ENCODE measurements around the gene USH1C.
A peak's percentile ranks its signal among the peaks of the same experiment; 100 is the strongest.

Gene USH1C

DNA sequence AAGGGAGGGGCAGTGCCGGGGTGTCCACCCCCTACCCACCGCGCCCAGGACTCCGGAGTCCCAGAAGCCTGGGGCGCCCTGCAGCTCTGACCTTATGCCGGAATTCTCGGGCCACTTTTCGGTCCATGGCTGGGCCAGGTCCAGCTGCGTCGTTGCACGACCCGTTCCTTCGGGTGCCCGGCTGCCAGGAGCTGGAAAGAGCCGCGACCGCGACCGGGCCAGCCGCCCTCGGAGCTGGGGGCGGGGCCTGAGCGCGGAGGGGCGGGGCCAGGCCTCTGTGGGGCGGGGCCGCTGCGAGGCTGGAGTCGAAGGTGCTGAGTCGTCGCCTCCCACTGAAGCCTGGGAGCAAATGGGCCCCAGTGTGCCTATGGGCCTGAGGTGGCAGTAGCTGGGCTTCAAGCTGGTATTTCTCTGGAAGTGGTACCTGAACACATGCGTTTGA is at the start of gene USH1C:
TSS of gene USH1C (minus strand) at position 236 of the 442 bp plus-strand sequence. CDS start at position 127, 109 bp downstream.
- ATAC-seq, result peak; percentile 52
- peak; percentile 41 for DNase-seq

DNA sequence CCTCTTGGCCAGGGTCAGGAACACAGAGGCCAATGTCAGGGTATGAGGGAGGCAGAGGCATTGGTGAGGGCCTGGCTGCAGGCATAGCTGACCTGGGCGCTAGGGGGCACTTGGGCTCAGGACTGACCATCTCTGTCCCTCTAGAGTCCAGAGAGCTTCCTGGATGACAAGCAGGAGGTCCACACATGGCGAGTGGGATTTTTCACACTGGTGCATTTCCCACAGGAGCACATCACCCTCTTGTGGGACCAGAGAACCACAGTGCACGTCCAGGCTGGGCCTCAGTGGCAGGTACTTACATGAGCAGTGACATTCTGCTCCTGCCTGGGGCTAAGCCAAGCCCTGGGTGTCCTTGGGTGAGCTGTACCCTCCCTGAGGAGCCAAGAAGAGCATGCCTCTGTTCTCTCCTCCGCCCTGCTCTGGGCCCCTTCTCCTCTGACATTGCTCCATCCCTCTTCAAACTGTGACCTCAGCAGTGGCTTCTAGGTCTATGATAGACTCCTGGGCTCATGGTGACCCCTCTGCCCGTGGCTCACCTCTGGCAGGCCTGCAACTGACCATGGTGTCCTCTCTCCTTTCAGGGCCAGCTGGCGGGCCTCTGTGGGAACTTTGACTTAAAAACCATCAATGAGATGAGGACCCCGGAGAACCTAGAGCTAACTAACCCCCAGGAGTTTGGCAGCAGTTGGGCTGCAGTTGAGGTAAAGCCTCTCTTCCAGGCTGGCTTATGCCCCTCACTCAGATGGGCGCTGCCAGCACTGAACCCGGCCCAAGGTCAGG is 49.4 kb upstream of the USH1C start:
- ATAC-seq, result no peak
- no peak for DNase-seq

DNA sequence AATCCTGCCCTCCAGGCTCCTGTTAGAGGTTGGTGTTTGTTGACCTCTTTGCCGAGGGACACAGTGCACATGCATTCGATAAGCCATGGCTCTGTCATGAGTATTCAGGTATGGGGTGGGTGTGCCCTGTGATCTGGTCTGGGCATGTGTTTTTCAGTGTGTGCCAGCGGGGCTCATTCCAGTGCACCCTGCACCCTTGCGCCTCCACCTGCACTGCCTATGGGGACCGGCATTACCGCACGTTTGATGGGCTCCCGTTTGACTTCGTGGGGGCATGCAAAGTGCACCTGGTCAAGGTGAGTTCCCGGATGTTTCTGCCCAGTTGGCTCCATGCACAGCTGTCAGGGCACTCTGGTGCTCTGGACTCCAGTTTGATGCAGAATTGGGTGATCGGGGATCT is 47.1 kb upstream of the USH1C start:
- DNase-seq, result no peak
- ATAC-seq, result no peak

DNA sequence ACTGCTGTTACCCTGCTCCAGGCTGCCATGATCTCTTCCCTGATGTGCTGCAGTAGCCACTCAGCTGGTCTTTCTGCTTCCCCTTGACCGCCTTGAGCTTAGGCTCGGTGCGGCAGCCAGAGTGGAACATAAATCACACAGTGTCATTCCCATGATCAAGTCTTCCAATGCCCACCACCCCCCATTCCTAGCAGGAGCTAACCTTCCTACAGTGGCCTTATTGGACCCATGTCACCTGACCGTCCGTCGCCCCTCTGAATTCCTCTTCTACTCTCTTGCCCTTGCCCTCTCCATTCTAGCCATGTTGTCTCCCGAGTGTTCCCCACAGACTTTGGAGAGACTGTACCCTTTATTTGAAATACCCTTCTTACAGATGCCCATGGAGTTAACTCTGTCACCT is 46.2 kb upstream of the USH1C start:
- no peak for ATAC-seq
- DNase-seq, result no peak

DNA sequence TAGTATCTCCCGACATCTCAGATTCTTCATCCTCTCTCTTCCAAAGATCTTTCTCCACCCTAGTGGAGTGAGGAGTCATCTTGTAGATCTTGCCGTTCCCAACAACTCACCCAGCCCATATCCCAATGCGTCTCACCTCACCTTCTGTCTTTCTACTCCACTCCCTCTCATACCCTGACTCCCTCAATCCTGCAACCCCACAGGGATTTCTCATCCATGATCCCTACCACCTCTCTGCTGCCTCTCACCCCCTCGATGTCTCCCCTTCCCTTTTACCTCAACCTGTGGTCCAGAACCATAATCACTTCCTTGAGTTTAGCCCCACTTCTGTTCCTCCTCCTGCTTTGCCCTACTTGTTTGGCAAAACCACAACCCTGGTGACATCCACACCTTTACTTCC is 44.5 kb upstream of the USH1C start:
- DNase-seq, result no peak
- no peak for ATAC-seq

DNA sequence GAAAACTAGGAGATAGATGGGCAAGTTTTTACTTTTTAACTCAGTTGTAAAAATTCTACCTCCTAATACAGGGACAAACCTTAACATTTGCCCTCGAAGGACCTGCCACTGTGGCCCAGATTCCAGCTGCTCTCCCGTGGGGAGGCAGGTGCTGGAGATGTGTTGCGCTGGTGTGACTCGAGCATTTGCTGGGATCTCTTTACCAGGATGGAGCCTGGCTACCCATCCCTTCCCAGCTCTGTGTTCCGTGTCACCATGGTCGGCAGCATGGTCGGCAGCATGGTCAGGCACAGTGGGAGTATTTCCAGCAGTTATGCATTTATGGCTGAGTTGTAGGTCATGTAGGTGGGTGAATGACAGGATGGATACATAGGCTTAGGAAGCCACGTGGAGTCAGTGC is 44.0 kb upstream of the USH1C start:
- ATAC-seq (no peak), DNase-seq (no peak)

DNA sequence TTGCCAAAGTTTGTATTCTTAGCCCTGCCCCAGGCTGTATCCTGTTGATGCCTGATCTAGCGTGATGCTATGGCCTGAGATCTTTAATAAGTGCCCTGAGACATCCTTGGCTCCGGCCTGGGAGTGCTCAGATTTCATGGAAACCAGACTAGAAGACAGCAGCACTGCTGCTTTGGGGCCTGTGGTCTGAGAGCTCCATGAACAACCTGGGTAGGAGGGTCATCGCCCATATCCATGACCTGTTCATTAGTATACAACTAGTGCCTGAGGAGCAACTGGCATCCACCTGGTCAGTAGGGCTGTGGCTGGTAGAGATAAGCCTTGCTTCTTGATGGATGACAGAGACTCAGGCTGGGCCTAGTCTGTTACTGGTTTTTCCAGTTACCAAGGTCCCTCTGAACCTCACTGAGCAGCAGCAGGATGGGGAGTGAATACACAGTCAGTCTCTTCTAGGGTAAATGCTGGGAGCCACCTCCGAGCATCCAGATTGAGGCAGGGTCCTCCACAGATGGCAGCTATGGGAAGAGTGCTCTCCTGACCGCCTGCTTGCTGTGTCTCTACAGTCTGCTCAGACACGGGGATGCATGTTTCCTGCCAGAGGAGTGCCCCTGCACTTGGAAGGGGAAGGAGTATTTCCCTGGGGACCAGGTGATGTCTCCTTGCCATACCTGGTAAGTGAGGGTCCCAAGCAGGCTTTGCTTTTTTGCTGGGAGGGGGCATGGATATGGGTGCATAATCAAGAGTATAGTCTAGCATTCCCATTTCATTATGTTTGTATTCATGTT is 41.9 kb upstream of the USH1C start:
- no peak for ATAC-seq
- no peak for DNase-seq

DNA sequence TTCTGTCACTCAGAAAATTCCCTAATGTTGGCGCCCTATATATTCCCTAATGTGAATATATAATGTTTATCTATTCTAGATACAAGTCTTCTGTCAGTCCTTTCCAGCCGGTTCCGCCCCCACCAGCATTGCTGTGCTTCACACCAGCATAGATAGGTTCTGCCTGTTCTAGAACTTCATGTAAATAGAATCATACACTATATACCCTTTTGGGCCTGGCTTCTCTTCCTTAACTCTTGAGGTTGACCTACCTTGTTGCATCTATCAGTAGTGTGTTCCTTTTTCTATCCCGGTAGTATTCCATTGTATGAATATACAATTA is 37.5 kb upstream of the USH1C start:
- DNase-seq (no peak), ATAC-seq (no peak)

DNA sequence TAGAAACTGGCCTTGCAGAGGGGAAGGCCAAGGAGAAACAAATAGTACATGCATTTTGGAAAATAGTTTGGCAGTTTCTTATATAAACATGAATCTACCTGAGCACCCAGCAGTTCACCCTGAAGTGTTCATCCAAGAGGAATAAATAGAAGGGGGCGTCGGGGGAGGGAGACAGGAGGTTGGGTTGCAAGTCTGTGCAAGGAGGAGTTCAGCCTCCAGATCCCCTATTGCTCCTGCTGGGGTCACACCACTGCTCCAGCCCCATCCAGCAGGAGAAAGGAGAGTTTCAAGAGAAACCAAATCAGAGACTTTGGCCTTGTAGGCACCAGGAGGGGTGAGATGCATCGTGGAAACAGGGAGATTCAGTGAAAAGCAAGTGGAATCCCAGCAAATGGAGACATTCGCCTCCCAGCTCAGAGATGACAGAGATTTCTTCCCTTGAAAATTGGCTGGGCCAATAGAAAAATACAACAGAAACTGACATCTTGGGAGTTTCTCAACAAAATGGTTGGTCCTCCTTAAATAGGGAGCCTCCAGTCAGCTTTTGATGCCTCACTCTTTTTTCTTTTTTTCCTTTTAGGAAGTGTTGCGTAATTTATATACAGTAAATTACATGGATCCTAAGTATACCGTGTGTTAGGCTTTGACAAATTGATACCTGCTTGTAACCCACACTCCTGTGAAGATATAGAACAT is 37.0 kb upstream of the USH1C start:
- DNase-seq, result no peak
- ATAC-seq, result no peak

DNA sequence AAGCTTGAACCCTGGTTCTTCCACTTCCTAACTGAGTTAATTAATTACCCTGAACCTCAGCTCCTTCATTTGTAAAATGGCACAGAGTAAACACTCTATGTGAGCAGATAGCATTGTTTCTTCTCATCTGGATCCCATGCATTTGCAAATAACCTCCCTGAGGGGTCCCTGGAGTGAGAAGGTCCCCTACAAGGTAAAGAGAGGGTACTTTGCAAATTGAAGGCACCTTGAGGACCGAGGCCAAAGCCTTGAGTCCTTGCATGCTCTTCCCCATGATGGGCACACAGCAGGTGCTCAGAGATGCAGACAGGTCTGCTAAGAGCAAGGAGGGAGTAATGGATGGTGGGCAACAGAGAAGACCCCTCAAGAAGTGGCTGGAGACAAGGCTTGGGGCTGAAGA is 36.1 kb upstream of the USH1C start:
- no peak for DNase-seq
- no peak for ATAC-seq

DNA sequence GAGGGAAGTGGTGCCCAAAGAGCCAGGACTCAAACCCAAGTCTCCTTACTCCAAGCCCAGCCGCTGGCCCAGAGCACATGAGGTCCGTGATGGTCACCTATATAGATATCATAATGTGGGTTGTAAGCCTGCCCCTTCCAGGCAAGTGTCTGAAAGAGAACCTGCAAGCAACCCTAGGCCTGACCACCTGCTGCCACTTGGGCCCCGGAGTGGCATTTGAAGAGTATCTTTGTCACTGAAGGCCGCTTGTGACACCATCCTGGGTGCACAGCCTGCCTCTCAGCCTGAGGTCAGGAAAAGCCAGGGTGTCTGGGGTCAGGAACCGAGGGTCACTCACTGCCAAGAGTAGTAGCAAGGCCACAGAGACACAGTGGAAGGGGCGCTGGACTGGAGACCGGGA is 35.2 kb upstream of the USH1C start:
- DNase-seq (no peak), ATAC-seq (no peak)

DNA sequence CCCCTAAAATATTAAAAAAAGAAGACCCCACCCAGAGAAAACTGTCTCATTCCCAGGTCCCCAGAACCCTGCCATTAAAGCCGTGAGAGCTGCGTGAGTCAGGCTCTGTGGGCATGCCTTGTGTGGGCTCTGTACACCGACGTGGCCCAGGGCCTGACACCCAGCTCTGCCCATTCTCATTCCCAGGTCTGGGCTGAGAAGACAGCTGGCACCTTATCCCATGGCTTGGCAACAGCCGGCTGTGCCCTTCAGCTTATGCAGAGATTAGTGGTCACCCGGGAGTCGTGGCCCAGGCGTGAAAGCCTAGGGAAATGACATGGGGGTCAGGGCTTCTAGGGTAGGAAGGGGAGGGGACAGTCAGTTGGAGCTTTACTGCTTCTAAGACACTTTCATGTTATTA is 34.7 kb upstream of the USH1C start:
- ATAC-seq (no peak), DNase-seq (no peak)

DNA sequence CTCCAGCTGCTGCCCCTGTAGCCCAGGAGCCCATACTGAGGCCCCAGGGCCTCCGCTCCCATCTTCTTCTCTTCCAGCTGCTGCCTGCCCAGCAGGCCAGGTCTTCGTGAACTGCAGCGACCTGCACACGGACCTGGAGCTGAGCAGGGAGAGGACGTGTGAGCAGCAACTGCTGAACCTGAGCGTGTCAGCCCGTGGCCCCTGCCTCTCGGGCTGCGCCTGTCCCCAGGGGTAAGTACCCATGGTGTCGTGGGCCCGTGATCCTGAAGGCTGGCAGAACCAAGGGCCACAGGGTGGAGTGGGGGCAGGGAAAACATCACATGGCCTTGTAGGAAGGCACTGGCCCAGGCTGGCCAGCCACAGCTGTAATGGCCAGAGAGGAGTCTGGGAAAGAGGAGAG is 34.1 kb upstream of the USH1C start:
- ATAC-seq, result no peak

DNA sequence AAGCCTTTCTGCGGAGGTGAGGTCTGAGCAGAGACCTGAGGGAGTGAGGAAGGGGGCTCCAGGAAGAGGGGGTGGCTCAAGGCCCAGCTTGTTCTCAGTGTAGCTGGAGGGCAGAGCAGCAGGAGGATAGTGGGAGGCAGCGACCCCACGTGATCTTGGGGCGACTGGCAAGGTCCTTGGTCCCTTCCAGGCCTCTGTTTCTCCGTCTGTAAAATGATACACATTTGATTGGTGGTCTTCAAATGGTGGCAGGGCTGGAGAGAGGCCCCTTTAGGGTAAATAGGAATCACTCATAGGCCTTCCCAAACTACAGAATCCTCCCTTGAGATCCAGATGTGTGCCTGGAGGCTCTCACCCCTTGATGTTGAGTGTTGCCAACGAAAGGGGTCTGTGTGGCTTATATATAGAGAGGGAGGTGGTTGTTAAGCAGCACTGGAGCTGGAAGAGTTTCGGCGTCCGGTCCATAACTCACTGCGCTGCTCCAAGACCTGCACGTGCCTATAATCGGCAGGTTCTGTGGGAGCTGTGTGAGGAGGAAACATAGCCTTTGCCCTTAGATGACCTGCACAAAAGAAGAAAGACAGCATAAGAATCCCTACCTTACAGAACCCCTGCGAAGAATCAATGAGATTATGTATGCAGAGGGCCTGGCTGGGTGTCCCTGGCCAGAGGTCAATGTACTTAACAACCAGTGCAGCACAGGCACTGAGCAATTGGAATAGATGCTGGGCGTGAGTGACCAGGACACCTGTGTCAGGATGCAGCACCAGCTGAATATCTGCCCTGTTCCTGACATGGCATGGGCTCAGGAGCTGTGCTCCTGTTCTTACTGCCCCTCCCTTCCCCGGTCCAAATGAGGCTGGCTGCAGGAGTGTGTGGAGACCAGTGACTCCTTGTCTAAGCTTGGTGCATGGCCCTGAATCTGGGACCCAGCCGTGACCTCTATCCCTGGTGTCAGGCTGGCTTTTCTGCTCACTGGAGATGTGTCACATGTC is 31.5 kb upstream of the USH1C start:
- ATAC-seq, result no peak
- DNase-seq, result no peak

More for the DNA sequence above, 34.1 kb upstream of the USH1C start:
- no peak for DNase-seq

DNA sequence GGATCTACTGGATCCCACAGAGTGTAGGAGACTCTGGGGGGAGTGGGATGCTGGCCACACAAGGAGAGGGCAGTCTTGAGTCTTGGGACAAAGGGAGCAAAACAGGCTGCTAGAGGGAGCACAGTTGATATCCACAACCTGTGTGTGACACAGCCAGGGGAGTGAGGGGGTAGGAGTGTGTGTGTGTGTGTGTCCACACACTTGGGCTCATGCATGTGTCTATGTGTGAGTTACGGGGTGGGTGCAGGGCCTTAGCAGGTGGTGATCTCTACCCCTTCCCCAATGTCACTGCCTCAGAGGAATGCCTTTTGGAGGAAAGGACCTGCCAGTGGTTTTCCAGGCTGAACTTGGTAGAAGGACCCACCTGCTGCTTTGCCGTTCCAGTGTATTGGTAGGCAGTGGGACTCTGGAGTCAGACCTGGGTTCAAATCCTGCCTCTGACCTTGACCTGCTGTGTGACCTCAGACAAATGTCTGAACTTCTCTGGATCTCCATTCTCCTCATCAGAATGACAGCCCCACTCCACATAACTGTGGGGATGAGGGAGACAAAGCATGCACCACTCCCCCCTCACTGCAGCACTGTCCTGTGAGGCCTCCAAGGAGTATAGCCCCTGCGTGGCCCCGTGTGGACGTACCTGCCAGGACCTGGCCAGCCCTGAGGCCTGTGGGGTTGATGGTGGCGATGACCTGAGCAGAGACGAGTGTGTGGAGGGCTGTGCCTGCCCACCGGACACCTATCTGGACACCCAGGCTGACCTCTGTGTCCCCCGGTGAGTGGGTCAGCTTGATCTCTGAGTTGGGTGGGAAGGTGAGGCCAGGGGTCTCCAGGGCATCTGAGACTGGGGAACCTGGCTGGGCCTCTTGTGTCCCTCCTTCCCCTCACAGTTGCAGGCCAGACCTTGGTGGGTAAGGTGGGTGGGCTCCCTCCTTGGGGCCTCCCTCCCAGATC is 30.2 kb upstream of the USH1C start:
- no peak for ATAC-seq

DNA sequence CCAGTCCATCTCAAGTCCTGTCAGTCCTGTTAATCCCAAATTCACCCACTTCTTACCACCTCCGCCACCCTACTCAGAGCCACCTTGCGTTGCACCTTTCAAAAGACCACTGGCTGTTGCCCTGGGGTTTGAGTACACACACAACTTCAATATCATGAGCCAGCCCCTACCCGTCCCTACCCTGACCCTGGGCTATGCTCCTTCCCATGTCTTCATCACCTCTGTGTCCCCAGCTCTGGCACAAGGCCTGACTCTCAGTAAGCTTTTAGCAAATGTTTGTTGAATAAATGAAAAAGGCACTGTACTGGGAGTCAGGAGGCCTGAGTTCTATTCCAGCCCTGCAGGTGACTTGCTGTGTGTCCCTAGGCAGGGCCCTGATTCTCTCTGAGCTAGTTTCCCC is 29.3 kb upstream of the USH1C start:
- ATAC-seq (no peak), DNase-seq (no peak)

More for the DNA sequence above, 30.2 kb upstream of the USH1C start:
- DNase-seq, result no peak

DNA sequence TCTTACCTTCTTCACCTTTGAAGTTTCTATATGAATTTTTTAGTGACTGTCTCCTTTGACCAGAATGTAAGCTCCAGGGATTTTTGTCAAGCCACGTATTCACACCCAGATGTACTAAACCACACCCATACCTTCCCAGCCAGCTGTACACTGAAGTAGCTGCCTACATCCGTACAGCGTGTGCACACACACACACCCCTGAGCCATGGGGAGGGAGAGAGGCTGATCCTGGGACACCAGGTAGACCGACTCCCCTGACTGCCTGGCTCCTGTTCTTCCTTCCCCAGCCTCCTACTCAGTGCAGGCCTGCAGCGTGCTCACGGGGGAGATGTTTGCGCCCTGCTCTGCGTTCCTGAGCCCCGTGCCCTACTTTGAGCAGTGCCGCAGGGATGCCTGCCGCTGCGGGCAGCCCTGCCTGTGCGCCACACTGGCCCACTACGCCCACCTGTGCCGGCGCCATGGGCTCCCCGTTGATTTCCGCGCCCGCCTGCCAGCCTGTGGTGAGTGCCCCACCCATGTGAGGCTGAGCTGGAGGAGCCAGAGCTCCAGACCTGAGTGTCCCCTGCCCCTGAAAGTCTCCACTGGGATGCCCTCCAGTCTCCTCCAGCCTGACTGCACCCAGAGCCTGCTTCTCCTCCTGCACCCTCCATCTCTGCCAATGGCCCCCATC is 28.7 kb upstream of the USH1C start:
- ATAC-seq (no peak), DNase-seq (no peak)

DNA sequence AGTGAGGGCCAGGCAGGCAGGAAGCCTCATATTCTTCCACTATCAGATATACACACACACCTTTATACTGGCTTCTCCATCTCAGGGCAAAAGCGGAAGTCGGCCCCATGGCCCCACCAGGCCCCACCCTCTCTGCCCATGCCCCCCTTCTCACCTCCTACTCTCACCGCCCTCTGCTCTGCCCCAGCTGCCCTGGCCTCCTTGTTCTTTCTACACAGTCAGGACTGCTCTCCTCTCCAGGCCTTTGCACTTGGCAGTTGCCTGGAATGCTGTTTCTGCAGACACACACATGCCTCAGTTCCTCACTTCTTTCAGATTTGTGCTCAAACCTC is 28.1 kb upstream of the USH1C start:
- DNase-seq (no peak), ATAC-seq (no peak)

DNA sequence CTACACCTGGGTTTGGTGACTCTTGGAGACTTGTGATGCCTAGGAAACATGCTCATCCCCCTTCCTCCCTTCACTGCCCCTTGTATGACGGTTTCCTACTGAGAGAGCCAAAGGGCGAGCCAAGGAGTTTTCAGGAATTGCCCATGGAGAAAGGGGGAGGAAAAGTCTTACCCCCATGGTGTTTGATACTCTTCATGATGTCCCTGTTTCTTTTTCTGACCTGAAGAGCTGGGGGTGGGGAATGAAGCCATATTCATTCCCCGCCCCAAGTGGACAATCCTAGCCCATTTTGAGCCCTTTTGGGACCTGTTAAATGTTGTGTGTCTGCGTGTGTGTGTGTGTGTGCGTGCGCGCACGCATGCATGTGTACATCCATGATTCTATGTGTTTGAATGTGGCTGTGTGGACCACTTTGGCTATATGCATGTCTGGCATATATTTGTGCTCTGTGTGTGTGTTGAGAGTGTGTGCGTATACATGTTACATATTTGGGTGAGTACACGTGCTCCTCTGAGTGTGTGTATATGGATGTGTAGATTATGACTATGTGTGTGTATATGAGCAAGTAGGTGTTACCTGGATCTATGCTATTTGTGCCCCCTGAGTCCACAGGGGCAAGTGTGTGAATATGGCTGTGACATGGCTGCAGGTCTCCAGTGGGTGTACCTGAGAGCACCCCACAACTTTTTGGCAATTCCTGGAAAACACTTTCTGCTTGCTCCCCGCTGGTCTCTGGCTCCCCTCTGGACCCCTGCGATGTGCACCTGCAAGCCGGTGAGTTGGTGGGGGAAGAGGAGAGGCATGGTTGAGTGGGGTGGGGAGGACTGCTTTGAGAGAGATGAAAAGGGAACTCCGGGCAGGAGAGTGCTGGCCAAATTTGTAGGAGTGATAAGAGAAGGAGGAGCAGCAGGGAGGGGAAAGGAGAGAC is 27.5 kb upstream of the USH1C start:
- DNase-seq, result no peak
- ATAC-seq, result no peak
